ENCODE results near the gene GAS2L1. TPM values are rescaled to one million over a fixed set of nuclear protein-coding genes. Genes with fewer than 3 reads are reported as not detected.

Gene GAS2L1
- total RNA-seq, 1 donor from 2014 or later: 24.6 TPM

GRCh38 chr22:29309332-29310064 is 3.0 kb downstream of the GAS2L1 start:
- DNase-seq (ENCODE audit: low spot score): no peak

GRCh38 chr22:29310065-29310862 is 3.8 kb downstream of the GAS2L1 start:
- DNase-seq (ENCODE audit: low spot score): no peak

GRCh38 chr22:29310863-29311339 is 4.5 kb downstream of the GAS2L1 start:
- peak; percentile 94 for DNase-seq (ENCODE audit: low spot score)

GRCh38 chr22:29311464-29312217 is 5.2 kb downstream of the GAS2L1 start:
- no peak for DNase-seq (ENCODE audit: low spot score)

- DNase-seq (ENCODE audit: low spot score): no peak
Measured at GRCh38 chr22:29312218-29313125, 6.0 kb downstream of the GAS2L1 start.

- DNase-seq (ENCODE audit: low spot score): no peak
Measured at GRCh38 chr22:29313126-29313575, 6.7 kb downstream of the GAS2L1 start.

GRCh38 chr22:29313576-29314466 is 7.4 kb downstream of the GAS2L1 start:
- DNase-seq (ENCODE audit: low spot score): no peak

- DNase-seq (ENCODE audit: low spot score): no peak
Measured at GRCh38 chr22:29314537-29315285, 8.3 kb downstream of the GAS2L1 start.

- no peak for DNase-seq (ENCODE audit: low spot score)
Measured at GRCh38 chr22:29315286-29316140, 9.1 kb downstream of the GAS2L1 start, which contains the start of gene RASL10A. RASL10A (minus strand) TSS chr22:29315697; CDS start chr22:29315246, 451 bp downstream.

GRCh38 chr22:29316141-29316828 is 9.8 kb downstream of the GAS2L1 start:
- no peak for DNase-seq (ENCODE audit: low spot score)

GRCh38 chr22:29317827-29318454 is 11.5 kb downstream of the GAS2L1 start:
- no peak for DNase-seq (ENCODE audit: low spot score)

- DNase-seq (ENCODE audit: low spot score): no peak
Measured at GRCh38 chr22:29319072-29319471, 12.6 kb downstream of the GAS2L1 start.

GRCh38 chr22:29320546-29320945 is 14.1 kb downstream of the GAS2L1 start:
- no peak for DNase-seq (ENCODE audit: low spot score)

- no peak for DNase-seq (ENCODE audit: low spot score)
Measured at GRCh38 chr22:29323641-29324040, 17.2 kb downstream of the GAS2L1 start.

- DNase-seq (ENCODE audit: low spot score): no peak
Measured at GRCh38 chr22:29325356-29325755, 18.9 kb downstream of the GAS2L1 start.

GRCh38 chr22:29325785-29326315 is 19.4 kb downstream of the GAS2L1 start:
- no peak for DNase-seq (ENCODE audit: low spot score)

GRCh38 chr22:29326481-29326880 is 20.0 kb downstream of the GAS2L1 start:
- no peak for DNase-seq (ENCODE audit: low spot score)
